ENCODE data around the gene COL4A4. TPM values are rescaled to one million over a fixed set of nuclear protein-coding genes. Genes with fewer than 3 reads are reported as not detected.

Gene COL4A4
- total and polyA plus RNA-seq, 2 donors (not counting 1 experiment from before 2014, with no cell fraction given), result 6.2 to 30.2 TPM

DNA sequence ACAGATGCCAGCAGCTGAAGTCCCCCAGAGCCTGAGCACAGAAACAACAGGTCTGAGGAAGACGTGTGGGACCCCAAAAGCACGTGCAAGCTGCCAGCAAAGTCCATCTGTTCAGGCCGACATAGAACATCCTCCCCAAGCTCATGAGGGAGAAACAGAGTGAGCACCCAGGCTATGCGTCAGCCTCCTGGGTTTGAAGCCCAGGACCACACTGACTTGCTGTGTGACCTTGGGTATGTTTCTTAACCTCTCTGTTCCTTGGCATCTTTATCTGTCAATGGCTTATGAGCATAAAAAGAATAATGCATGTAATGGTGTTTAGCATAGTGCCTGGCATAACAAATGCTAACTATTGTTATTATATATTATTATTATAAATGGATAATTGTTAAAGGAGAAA, 40.3 kb downstream of the COL4A4 start:
- no peak overlapping the region for H3K27ac Mint-ChIP-seq
- Histone ChIP-seq H3K9ac (ENCODE audit: low read length) (no peak overlapping the region), H2AFZ (ENCODE audit: insufficient read depth, low read depth, low read length, poor library complexity, severe bottlenecking) (no peak overlapping the region), H3K9me3 (ENCODE audit: control extremely low read depth in 1 of 3, control insufficient read depth in 2 of 3, insufficient read depth in 1 of 3, low read length in 2 of 3) (no peaks in the 10 kb centered on the region), H3K79me2 (ENCODE audit: control insufficient read depth, insufficient read depth, low read length) (no peaks in the 10 kb centered on the region), H3K4me1 (ENCODE audit: control insufficient read depth in 2 of 2, insufficient read depth in 2 of 2, low read length in 2 of 2) (no peaks in the 10 kb centered on the region), H3K4me2 (replicated peaks; ENCODE audit: low read depth, low read length, poor library complexity, severe bottlenecking) (no peak overlapping the region), H3K36me3 (replicated peaks in 1 of 2; ENCODE audit: control extremely low read depth in 1 of 2, control insufficient read depth in 1 of 2, extremely low read depth in 1 of 2, insufficient read depth in 2 of 2, low read length in 1 of 2) (no peaks in the 10 kb centered on the region), H3K27ac (ENCODE audit: low read length in 2 of 2) (no peak overlapping the region), H4K20me1 (ENCODE audit: control insufficient read depth, insufficient read depth, low read length, poor library complexity, severe bottlenecking) (no peaks in the 10 kb centered on the region), H3K27me3 (replicated peaks in 1 of 4; ENCODE audit: control extremely low read depth in 1 of 4, control insufficient read depth in 3 of 4, insufficient read depth in 4 of 4, low read length in 3 of 4) (peaks cover 0 to 5% (median 0%) of the 10 kb centered on the region in 4 experiments), H3K4me3 (ENCODE audit: control extremely low read depth in 1 of 5, extremely low read depth in 1 of 5, insufficient read depth in 1 of 5, low read depth in 2 of 5, low read length in 4 of 5) (no peak overlapping the region)
- POLR2A ChIA-PET, result no interaction called here
- CTCF ChIA-PET, result interaction anchor here (1.0 to 14.8 kb wide), 2 partner anchors 114 to 642 kb away, joined by 3 to 267 read pairs; no protein-coding TSS in a partner anchor
- ATAC-seq (ENCODE audit: low read depth) (no peak), DNase-seq (no peak)
- no peaks in the 10 kb centered on the region for H3K27me3 Mint-ChIP-seq
- no peaks in the 10 kb centered on the region for H3K9me3 Mint-ChIP-seq (ENCODE audit: insufficient read depth)
- no peaks in the 10 kb centered on the region for H3K4me1 Mint-ChIP-seq
- intact Hi-C loops (cut with micrococcal nuclease), result no loop called here
- no peak overlapping the region for H3K4me3 Mint-ChIP-seq
- TF ChIP-seq EZH2 (IDR thresholded peaks at IDR 0.05; ENCODE audit: borderline replicate concordance, insufficient read depth, low read depth, low read length, poor library complexity, severe bottlenecking), result no peak
- no peak for TF ChIP-seq CTCF (IDR thresholded peaks at IDR 0.05)
- WGBS (ENCODE audit: insufficient coverage), result 90% methylated on average over 4 of the region's 4 CpGs

DNA sequence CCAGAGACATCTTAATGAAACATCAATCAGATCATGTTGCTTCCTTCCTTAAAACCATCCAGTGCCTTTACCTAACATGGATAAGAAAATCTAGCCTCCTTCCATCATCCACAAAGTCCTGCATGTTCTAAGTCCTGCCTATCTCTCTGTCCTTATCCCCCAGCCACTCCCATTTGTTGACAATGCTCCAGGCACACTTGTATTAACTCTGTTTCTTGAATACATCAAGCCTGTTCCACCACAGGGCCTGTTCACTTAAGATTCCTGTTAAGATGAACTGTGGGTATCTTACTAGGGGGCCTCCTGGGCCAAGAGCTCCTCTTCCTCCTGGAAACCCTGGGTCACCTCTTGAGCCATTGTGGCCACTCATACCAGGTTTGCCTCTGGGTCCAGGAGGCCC, 45.7 kb downstream of the COL4A4 start:
- no peak overlapping the region for H3K27ac ChIP-seq (ENCODE audit: low read length in 2 of 2)
- no peaks in the 10 kb centered on the region for H3K36me3 ChIP-seq (replicated peaks in 1 of 2; ENCODE audit: control extremely low read depth in 1 of 2, control insufficient read depth in 1 of 2, extremely low read depth in 1 of 2, insufficient read depth in 2 of 2, low read length in 1 of 2)
- ChIA-PET POLR2A (no interaction called here), CTCF (interaction anchor here (0.9 kb wide), 1 partner anchor 11 kb away, joined by 4 read pairs; no protein-coding TSS in a partner anchor)
- H3K27me3 ChIP-seq (replicated peaks in 1 of 4; ENCODE audit: control extremely low read depth in 1 of 4, control insufficient read depth in 3 of 4, insufficient read depth in 4 of 4, low read length in 3 of 4), result no peaks in the 10 kb centered on the region
- Mint-ChIP-seq H3K9me3 (ENCODE audit: insufficient read depth) (no peaks in the 10 kb centered on the region), H3K4me3 (no peak overlapping the region), H3K27ac (no peak overlapping the region), H3K4me1 (no peaks in the 10 kb centered on the region), H3K27me3 (no peaks in the 10 kb centered on the region)
- no peak overlapping the region for H3K4me2 ChIP-seq (replicated peaks; ENCODE audit: low read depth, low read length, poor library complexity, severe bottlenecking)
- H2AFZ ChIP-seq (ENCODE audit: insufficient read depth, low read depth, low read length, poor library complexity, severe bottlenecking), result no peak overlapping the region
- no peaks in the 10 kb centered on the region for H4K20me1 ChIP-seq (ENCODE audit: control insufficient read depth, insufficient read depth, low read length, poor library complexity, severe bottlenecking)
- DNase-seq (no peak), ATAC-seq (ENCODE audit: low read depth) (no peak)
- TF ChIP-seq EZH2 (IDR thresholded peaks at IDR 0.05; ENCODE audit: borderline replicate concordance, insufficient read depth, low read depth, low read length, poor library complexity, severe bottlenecking) (no peak), CTCF (IDR thresholded peaks at IDR 0.05) (no peak)
- H3K4me1 ChIP-seq (ENCODE audit: control insufficient read depth in 2 of 2, insufficient read depth in 2 of 2, low read length in 2 of 2), result no peaks in the 10 kb centered on the region
- intact Hi-C loops (cut with micrococcal nuclease), result no loop called here
- H3K79me2 ChIP-seq (ENCODE audit: control insufficient read depth, insufficient read depth, low read length), result no peaks in the 10 kb centered on the region
- H3K9me3 ChIP-seq (ENCODE audit: control extremely low read depth in 1 of 3, control insufficient read depth in 2 of 3, insufficient read depth in 1 of 3, low read length in 2 of 3), result no peaks in the 10 kb centered on the region
- H3K9ac ChIP-seq (ENCODE audit: low read length), result no peak overlapping the region
- no peak overlapping the region for H3K4me3 ChIP-seq (ENCODE audit: control extremely low read depth in 1 of 5, extremely low read depth in 1 of 5, insufficient read depth in 1 of 5, low read depth in 2 of 5, low read length in 4 of 5)

Measured in B cell (primary cell).